Ectodermal cell (in vitro differentiated cells): Measurements from ENCODE around the gene SMIM24.

Source experiments
- H3K27ac ChIP-seq: 2 replicates; pipeline ENCODE4 v1.7.0; 2013; ENCODE audit warnings: mild to moderate bottlenecking, low read depth, low read length; ENCODE audit not compliant: insufficient read depth, poor library complexity, severe bottlenecking
- H3K27me3 ChIP-seq: 2 replicates; pipeline ENCODE4 v1.7.0; 2013; ENCODE audit warnings: mild to moderate bottlenecking, low read length; ENCODE audit not compliant: insufficient read depth, control insufficient read depth, poor library complexity, severe bottlenecking
- H3K36me3 ChIP-seq: one replicate; pipeline ENCODE4 v1.7.0; 2013; ENCODE audit warnings: low read length; ENCODE audit not compliant: control insufficient read depth, insufficient read depth
- H3K4me1 ChIP-seq: one replicate; pipeline ENCODE4 v1.7.0; 2013; ENCODE audit warnings: low read length; ENCODE audit not compliant: control insufficient read depth, insufficient read depth
- H3K4me3 ChIP-seq: 2 replicates; pipeline ENCODE4 v1.7.0; 2013; ENCODE audit warnings: low read depth, low read length, control low read depth; ENCODE audit not compliant: insufficient read depth
- H3K9me3 ChIP-seq: 2 replicates; pipeline ENCODE4 v1.7.0; 2013; ENCODE audit warnings: mild to moderate bottlenecking, low read length, moderate library complexity; ENCODE audit not compliant: control insufficient read depth
- WGBS, 2 experiments: methylation state at CpG; one replicate each; pipeline ENCODE4 v1.1.7; 2013; ENCODE audit warnings: missing lambda C conversion rate in 2 of 2; 5-methylcytosine and 5-hydroxymethylcytosine counted together

SMIM24 gene

DNA sequence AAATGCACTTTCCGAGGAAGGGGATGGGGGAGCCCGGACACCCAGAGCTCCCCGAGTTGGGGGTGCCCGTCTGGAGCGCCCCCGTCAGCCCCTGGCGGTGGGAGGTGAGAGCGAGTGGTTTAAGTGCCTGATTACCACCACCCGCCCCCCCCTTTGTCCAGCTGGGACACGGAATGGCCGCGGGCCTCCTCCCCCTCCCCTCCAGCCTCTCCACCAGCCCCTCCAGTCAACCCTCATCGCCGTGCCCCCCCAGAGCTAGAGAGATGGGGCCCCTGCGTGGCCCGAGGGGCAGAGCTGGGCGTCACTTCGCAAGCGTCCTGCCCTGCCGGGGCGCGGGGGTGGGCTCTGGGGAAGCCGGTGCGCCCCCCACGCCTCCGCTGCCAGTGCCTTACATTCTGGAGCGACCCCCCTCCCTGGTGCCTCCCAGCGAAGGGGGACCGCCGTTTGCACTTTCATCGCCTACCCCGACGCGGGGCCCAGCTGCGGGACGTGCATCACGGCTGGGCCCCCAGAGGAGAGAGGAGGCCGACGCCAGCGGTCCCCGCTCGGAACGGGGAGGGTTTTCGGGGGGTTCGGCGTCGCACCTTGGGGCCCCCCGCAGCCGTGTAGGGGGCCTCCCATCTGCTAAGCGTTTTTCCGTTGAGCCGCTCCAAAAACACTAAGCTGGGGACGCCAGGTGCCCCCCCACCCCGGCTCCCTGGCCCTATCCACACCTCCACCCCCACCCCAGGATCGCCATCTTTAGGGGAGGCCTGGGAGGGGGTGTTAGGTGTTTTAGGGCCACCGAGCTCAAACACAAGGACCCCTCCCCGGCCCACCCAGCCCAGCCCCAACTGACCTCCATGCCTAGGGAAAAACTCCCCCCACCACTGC lies 16.4 kb downstream of the SMIM24 start:
- Histone ChIP-seq H3K27ac (no peak overlapping the region), H3K9me3 (peaks cover 2% of the 10 kb centered on the region), H3K27me3 (peaks cover 79% of the 10 kb centered on the region), H3K4me1 (peaks cover 17% of the 10 kb centered on the region), H3K36me3 (no peaks in the 10 kb centered on the region), H3K4me3 (no peak overlapping the region)
- WGBS, 2 experiments = 2% methylated on average over 53 to 54 of the region's 57 CpGs

DNA sequence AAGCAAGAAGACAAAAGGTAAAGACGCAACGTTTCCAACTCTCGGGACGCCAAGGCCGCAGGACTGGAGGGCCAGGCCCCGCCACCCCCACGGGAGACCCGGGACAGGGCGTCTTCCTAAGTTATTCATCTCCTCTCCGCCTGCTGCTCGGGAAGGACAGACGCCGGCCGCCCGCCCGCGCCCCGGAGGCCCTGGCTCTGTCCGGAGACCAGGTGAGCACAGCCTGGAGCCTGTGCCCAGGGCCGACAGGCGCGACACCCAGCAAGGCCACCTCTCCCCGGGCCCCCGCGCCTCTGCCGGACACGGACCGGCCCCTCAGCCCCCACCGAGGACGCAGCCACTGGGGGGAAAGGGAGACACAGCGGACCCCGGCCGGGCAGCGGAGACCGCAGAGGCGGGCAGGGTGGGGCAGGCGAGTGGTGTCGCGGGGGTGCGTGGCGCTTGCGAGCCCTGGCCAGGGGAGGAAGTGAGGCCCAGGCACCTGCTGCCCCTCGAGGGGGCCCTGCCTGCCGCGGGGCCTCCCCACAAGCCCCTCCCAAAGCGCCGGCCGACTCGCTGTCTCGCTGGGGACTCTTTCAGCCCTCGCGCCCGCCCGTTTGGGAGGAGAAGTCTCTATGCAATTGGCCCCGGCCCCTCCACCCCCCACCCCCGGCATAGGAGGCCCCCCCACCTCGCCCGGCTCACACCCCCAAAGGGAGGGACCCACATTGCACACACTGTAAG lies 17.2 kb downstream of the SMIM24 start:
- Histone ChIP-seq H3K36me3 (no peaks in the 10 kb centered on the region), H3K4me3 (peak overlapping the region; percentile 6), H3K9me3 (peaks cover 2% of the 10 kb centered on the region), H3K27ac (no peak overlapping the region), H3K27me3 (peaks cover 87% of the 10 kb centered on the region), H3K4me1 (peaks cover 25% of the 10 kb centered on the region)
- 4% methylated on average over 54 to 57 of the region's 58 CpGs for WGBS, 2 experiments

DNA sequence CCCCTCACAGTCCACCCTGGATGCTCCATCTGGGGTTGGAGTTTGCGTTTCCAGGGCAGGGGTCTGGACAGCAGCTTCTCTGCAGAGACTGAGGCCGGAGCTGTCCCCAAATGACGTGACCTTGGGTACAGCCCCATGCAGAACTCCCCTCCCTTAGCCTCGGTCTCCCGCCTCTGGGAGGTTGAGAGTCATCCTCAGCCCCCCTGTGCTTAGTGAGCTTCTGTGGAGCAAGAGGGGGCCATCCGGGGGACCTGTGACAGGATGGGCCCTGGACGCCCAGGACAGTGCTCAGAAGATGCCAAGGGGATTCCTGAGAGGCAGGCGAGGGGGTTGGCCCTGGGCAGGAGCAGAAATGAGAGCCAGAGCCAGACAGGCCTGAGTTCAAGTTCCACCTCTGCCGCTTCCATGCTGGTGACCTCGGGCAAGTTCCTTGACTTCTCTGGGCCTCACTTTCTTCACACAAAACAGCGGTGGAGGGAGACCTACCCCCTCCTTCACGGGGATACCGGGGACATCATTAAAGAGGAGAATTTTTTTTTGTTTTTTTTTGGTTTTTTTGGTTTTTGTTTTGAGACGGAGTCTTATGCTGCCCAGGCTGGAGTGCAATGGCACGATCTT lies 20.3 kb downstream of the SMIM24 start:
- no peak overlapping the region for H3K27ac ChIP-seq
- no peak overlapping the region for H3K4me3 ChIP-seq
- H3K4me1 ChIP-seq = peaks cover 38% of the 10 kb centered on the region
- 76 to 77% methylated on average over 15 of the region's 15 CpGs for WGBS, 2 experiments
- H3K27me3 ChIP-seq = peaks cover 94% of the 10 kb centered on the region
- no peaks in the 10 kb centered on the region for H3K36me3 ChIP-seq
- no peaks in the 10 kb centered on the region for H3K9me3 ChIP-seq

DNA sequence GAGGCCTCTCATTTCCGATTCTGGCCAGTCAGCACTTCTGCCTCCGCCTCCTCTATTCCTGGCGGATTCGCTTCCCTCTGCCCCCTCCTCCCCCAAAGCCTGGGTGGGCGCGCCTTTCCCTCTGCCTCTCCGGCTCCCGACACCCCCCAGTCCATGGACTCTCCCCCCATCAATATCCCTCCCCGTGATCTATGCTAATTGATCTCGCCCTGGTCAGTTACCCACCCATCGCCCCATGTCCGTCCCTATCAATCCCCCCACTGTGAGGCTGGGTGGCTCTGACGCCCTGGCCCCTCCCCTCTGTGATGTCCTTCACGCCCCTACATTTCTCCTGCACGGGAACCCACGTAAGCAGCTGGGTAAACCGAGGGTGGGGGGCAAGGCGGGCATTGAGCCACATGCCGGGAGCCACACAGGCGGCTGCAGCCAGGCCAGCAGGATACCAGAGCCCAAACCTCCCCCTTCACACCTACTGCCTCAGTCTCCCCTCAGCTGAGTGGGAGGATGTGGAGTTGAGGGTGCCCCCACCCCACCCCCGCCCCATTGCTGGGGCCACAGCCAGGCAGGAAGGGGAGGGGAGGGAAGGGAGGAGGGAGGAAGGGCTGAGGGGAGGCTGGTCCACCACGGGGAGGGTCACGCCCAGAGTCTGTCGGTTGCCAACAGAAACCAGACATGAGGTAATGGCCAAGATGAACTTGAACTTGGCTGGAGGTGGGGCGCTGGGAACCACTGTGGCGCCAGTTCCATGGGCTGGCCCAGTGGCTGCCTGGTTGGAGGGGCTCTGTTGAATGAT lies 21.0 kb downstream of the SMIM24 start:
- Histone ChIP-seq H3K27ac (no peak overlapping the region), H3K4me1 (peaks cover 38% of the 10 kb centered on the region), H3K27me3 (peaks cover 87% of the 10 kb centered on the region), H3K36me3 (no peaks in the 10 kb centered on the region), H3K4me3 (no peak overlapping the region), H3K9me3 (no peaks in the 10 kb centered on the region)
- 8 to 11% methylated on average over 26 of the region's 26 CpGs for whole genome bisulfite sequencing, 2 experiments

DNA sequence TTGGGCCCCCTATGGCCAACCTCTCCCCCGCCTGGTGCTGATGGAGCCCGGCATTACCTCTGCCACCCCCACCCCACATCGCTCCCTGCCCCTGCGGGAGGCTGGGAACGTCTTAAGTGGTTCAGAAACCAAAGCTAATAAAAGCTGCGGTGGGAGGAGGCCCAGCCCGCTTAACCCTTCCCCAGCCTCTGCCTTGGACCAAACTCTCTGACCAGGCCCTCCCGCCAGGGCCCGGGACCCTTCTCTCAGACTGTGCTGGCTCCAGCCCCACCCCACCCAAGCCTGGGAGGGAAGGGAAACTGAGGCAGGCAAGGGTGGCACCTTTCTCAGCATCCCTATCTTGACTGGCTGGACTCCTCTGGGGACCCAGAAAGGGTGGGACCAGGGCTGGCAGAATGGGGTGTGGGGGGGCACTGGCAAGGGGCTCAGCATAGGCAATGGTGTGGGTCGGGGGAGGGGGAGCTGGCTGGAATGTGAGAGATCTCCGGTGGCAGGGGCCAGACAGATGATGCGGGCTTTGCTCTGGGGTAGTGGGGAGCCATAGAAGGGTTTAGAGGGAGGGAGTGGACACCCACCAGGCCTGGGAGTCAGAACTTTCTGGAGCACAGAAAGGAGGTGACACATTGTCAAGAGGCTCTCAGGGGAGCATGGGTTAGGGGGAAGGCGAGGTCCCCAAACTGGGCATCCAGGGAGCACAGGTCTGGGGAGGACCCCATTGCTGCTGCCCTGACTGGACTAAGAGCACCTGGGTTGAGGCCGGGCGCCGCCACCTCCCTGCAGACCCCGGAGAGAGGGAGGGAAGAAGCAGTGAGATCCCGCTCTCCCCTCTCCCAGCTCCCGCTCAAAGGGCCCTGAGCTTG lies 21.9 kb downstream of the SMIM24 start:
- H3K9me3 ChIP-seq = no peaks in the 10 kb centered on the region
- peaks cover 32% of the 10 kb centered on the region for H3K4me1 ChIP-seq
- peaks cover 78% of the 10 kb centered on the region for H3K27me3 ChIP-seq
- no peak overlapping the region for H3K4me3 ChIP-seq
- no peaks in the 10 kb centered on the region for H3K36me3 ChIP-seq
- 16% methylated on average over 19 of the region's 19 CpGs for WGBS, 2 experiments
- no peak overlapping the region for H3K27ac ChIP-seq

DNA sequence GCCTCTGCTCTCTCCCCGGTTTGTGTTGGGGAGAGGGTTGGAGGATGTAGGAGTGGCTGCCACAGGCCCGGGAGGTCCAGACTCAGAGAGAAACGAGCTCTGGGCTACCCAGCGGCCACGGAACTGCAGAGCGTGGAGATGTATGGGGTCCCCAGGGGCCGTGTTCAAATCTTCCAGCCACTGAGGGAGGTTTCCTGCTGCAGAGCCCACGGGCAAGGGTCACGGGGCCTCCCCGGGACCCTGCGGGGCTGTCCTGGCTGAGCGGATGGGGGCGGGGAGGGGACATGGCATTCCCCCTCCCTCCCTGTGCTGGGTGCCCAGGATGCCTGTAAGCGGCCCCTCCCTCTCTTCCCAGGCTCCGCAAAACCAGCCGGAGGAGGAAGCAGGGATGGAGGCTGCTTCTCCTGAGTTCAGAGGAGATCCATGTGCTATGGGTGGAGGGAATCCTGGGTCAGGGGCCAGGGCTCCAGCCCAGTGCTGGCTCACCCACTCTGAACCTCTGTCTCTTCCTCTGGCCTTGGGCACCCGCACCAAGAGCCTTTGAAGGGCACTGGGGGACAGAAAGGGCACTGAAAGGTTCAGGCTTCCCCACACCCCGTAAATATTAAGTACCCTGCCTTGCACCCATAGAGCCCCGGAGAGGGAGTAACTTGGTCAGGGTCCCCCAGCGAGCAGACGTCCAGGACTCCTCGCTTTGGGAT lies 22.6 kb downstream of the SMIM24 start:
- Histone ChIP-seq H3K27ac (no peak overlapping the region), H3K27me3 (peaks cover 70% of the 10 kb centered on the region), H3K4me3 (no peak overlapping the region)

DNA sequence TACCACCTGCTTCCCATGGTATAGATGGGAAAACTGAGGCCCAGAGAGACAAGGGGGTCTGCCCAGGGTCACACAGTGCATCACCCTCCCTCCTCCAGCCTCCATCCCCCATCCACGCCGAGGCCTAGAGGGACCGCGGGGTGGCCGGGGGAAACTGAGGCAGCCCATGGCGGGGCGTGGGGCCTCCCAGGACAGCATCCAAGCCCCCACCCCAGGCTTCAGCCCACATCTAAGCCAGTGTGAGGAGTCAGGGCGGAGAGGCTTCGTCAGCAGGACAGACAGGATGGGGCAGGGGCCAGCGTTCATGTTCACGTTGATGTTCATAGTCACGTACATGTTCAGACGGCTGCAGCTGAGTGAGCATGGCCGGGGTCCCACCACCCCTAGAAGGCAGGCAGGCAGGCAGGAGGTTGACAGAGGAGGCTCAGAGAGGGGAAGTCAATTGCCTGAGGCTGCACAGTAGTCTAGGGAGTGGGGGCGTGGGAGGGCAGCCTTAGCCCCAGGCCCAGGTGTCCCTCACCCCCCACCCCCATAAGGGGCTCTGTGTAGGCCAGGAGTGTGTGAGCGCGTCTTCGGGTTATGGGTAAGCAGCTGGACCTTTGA lies 23.3 kb downstream of the SMIM24 start:
- Histone ChIP-seq H3K4me3 (no peak overlapping the region), H3K4me1 (peaks cover 28% of the 10 kb centered on the region), H3K9me3 (no peaks in the 10 kb centered on the region), H3K27me3 (peaks cover 64% of the 10 kb centered on the region), H3K36me3 (no peaks in the 10 kb centered on the region), H3K27ac (no peak overlapping the region)
- WGBS, 2 experiments = 82 to 83% methylated on average over 18 of the region's 18 CpGs

More for the DNA sequence above, 22.6 kb downstream of the SMIM24 start:
- Histone ChIP-seq H3K36me3 (no peaks in the 10 kb centered on the region), H3K9me3 (no peaks in the 10 kb centered on the region), H3K4me1 (peaks cover 28% of the 10 kb centered on the region)
- 15 to 16% methylated on average over 20 to 21 of the region's 22 CpGs for WGBS, 2 experiments

DNA sequence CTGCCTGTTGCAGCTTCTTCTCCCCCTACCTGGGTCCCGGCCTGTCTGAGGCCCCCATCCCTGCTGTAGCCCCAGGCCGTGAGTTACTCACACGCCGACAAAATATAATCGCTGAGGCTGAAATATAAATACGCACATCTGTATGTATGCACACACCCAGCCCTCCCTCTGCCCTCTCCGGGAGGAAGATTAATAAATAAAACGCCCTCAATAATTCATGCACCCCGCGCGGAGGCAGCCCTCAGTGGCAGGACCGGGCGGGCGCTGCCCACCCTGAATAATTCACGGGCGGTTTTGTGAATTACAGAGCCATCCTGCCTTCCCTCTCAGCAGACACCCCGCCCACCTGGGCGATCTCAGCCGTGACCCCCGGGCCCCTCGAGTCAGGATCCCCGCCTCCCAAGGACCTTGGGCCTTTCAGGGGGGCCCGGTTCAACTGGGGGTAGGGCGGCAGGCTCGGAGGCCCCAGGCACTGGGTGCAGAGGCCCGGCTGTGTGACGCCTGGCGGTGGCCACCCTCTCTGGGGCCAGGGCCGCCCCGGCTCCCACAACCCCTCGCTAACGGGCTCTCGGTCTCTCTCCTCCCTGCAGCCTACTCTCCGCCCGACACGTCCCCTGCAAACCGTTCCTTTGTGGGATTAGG lies 24.2 kb downstream of the SMIM24 start:
- Histone ChIP-seq H3K9me3 (no peaks in the 10 kb centered on the region), H3K27ac (no peak overlapping the region), H3K4me1 (peaks cover 28% of the 10 kb centered on the region), H3K36me3 (no peaks in the 10 kb centered on the region), H3K27me3 (peaks cover 55% of the 10 kb centered on the region), H3K4me3 (no peak overlapping the region)
- 72 to 74% methylated on average over 37 of the region's 37 CpGs for WGBS, 2 experiments
